Measurements from ENCODE around the gene C6orf132.

Gene C6orf132

GRCh38 chr6:42112351-42112750 is 30.1 kb downstream of the C6orf132 start:
- Histone ChIP-seq H3K9me3 (ENCODE audit: control insufficient read depth, insufficient read depth, low read length) (no peaks in the 10 kb centered on the region), H3K4me3 (ENCODE audit: low read length) (no peak overlapping the region), H3K4me1 (ENCODE audit: control insufficient read depth, low read length) (no peaks in the 10 kb centered on the region), H3F3A (ENCODE audit: control insufficient read depth, insufficient read depth) (no peaks in the 10 kb centered on the region), H3K4me2 (ENCODE audit: low read length) (no peak overlapping the region), H3K27ac (ENCODE audit: low read depth, low read length) (no peak overlapping the region), H4K20me1 (ENCODE audit: control insufficient read depth, insufficient read depth, low read depth, low read length) (no peaks in the 10 kb centered on the region), H3K27me3 (ENCODE audit: control insufficient read depth, low read length) (peaks cover 21% of the 10 kb centered on the region), H3K36me3 (ENCODE audit: control insufficient read depth, low read length) (no peaks in the 10 kb centered on the region), H3K9me2 (replicated peaks; ENCODE audit: control insufficient read depth, low read length) (no peaks in the 10 kb centered on the region), H3K79me2 (ENCODE audit: control insufficient read depth, low read length) (no peaks in the 10 kb centered on the region)
- TF ChIP-seq EZH2phosphoT487 (IDR thresholded peaks at IDR 0.05; ENCODE audit: borderline replicate concordance, low read length) = no peak
- TF ChIP-seq, protein P1, sequence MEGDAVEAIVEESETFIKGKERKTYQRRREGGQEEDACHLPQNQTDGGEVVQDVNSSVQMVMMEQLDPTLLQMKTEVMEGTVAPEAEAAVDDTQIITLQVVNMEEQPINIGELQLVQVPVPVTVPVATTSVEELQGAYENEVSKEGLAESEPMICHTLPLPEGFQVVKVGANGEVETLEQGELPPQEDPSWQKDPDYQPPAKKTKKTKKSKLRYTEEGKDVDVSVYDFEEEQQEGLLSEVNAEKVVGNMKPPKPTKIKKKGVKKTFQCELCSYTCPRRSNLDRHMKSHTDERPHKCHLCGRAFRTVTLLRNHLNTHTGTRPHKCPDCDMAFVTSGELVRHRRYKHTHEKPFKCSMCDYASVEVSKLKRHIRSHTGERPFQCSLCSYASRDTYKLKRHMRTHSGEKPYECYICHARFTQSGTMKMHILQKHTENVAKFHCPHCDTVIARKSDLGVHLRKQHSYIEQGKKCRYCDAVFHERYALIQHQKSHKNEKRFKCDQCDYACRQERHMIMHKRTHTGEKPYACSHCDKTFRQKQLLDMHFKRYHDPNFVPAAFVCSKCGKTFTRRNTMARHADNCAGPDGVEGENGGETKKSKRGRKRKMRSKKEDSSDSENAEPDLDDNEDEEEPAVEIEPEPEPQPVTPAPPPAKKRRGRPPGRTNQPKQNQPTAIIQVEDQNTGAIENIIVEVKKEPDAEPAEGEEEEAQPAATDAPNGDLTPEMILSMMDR (IDR thresholded peaks at IDR 0.05; ENCODE audit: low read depth, low read length, poor library complexity, severe bottlenecking) = no peak

DNA sequence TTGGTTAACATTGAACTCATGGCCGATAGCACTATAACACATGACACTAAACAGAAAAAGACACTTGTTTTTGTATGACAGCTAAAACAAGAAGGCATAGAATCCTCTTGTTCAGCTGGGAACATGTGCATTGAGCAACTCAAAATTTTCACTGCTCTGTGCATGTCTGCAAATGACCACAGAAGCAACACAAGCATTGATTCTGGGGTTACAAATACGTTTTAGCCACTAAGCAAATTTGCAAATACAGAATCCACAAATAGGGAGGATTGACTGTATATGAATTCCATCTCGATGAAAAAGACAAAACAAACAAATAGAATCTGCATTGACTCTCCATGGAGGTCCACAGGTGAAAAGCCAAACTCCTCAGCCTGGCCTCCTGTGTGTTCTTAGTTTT is 31.7 kb downstream of the C6orf132 start:
- no peaks in the 10 kb centered on the region for H4K20me1 ChIP-seq (ENCODE audit: control insufficient read depth, insufficient read depth, low read depth, low read length)
- TF ChIP-seq EZH2phosphoT487 (IDR thresholded peaks at IDR 0.05; ENCODE audit: borderline replicate concordance, low read length) = no peak
- TF ChIP-seq, protein P1 (IDR thresholded peaks at IDR 0.05; ENCODE audit: low read depth, low read length, poor library complexity, severe bottlenecking) = no peak
- H3K4me3 ChIP-seq (ENCODE audit: low read length) = no peak overlapping the region
- H3K9me2 ChIP-seq (replicated peaks; ENCODE audit: control insufficient read depth, low read length) = no peaks in the 10 kb centered on the region
- no peaks in the 10 kb centered on the region for H3K9me3 ChIP-seq (ENCODE audit: control insufficient read depth, insufficient read depth, low read length)
- no peak overlapping the region for H3K27ac ChIP-seq (ENCODE audit: low read depth, low read length)
- no peaks in the 10 kb centered on the region for H3K79me2 ChIP-seq (ENCODE audit: control insufficient read depth, low read length)
- H3K36me3 ChIP-seq (ENCODE audit: control insufficient read depth, low read length) = no peaks in the 10 kb centered on the region
- no peaks in the 10 kb centered on the region for H3F3A ChIP-seq (ENCODE audit: control insufficient read depth, insufficient read depth)
- H3K4me2 ChIP-seq (ENCODE audit: low read length) = no peak overlapping the region
- H3K27me3 ChIP-seq (ENCODE audit: control insufficient read depth, low read length) = peaks cover 18% of the 10 kb centered on the region
- H3K4me1 ChIP-seq (ENCODE audit: control insufficient read depth, low read length) = no peaks in the 10 kb centered on the region

DNA sequence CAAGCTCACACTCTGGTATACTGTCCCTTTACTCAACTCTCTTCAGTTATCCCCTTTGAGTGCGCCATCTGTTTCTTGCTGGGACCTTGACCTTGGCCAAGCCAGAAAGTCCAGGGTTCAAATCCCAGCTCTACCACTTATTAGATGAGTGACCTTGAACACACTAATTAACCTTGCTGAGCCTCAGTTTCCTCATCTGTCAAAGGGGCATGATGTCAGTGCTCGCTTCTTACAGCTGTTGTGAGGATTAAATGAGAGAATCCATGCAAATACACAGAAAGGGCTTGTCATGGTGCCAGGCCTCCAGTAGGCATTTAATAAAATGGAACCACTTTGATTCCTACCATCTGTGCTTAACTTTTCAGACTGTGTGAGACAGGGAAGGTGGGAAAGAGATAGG is 34.3 kb downstream of the C6orf132 start:
- Histone ChIP-seq H3K27me3 (ENCODE audit: control insufficient read depth, low read length) (peaks cover 18% of the 10 kb centered on the region), H4K20me1 (ENCODE audit: control insufficient read depth, insufficient read depth, low read depth, low read length) (no peaks in the 10 kb centered on the region), H3K4me1 (ENCODE audit: control insufficient read depth, low read length) (peaks cover 12% of the 10 kb centered on the region), H3K9me3 (ENCODE audit: control insufficient read depth, insufficient read depth, low read length) (no peaks in the 10 kb centered on the region), H3K36me3 (ENCODE audit: control insufficient read depth, low read length) (no peaks in the 10 kb centered on the region), H3K4me2 (ENCODE audit: low read length) (no peak overlapping the region), H3K79me2 (ENCODE audit: control insufficient read depth, low read length) (no peaks in the 10 kb centered on the region), H3K27ac (ENCODE audit: low read depth, low read length) (no peak overlapping the region), H3K4me3 (ENCODE audit: low read length) (no peak overlapping the region), H3F3A (ENCODE audit: control insufficient read depth, insufficient read depth) (no peaks in the 10 kb centered on the region), H3K9me2 (replicated peaks; ENCODE audit: control insufficient read depth, low read length) (no peaks in the 10 kb centered on the region)
- no peak for TF ChIP-seq EZH2phosphoT487 (IDR thresholded peaks at IDR 0.05; ENCODE audit: borderline replicate concordance, low read length)
- TF ChIP-seq, protein P1 (IDR thresholded peaks at IDR 0.05; ENCODE audit: low read depth, low read length, poor library complexity, severe bottlenecking) = no peak

All from DOHH2 (cell line).